HCT116 (cell line): ENCODE measurements around the gene HUWE1. TPM values are rescaled to one million over a fixed set of nuclear protein-coding genes. Genes with fewer than 3 reads are reported as not detected.

ENCODE experiments used
- ATAC-seq: fragments of 200-7000 bp; cut with Tn5 transposase; 2 replicates; pipeline ENCODE4 v1.9.1; 2020; ENCODE audit warnings: mild to moderate bottlenecking, moderate library complexity
- BruUV-seq: library from RNA; stranded (reverse); fragments of 400-500 nt; replicated peaks from 2 replicates; lab custom pipeline; 2021; lab: Mats Ljungman, UMichigan
- CTCF ChIA-PET: fragments of 300-600 bp; sonication (Branson Sonifier 250); formaldehyde crosslinking; loops from one replicate; lab custom pipeline; 2021; ENCODE audit warnings: antibody characterized with exemption; lab: Charles Lee
- POLR2A ChIA-PET: fragments of 300-600, 350-600 bp; sonication (Branson Sonifier 250); formaldehyde crosslinking; loops from one replicate; lab custom pipeline; 2021; ENCODE audit warnings: antibody characterized with exemption; lab: Charles Lee
- RAD21 ChIA-PET, 2 experiments: fragments of 300-600 bp; sonication (Branson Sonifier 250); formaldehyde crosslinking; loops; one replicate each; lab custom pipeline; 2023; ENCODE audit warnings: low total read pairs in 2 of 2; ENCODE audit not compliant: uncharacterized antibody in 2 of 2, unreplicated experiment in 2 of 2, low non-redundant PET in 1 of 2; lab: Charles Lee
- DNase-seq: peaks from one replicate; pipeline ENCODE4 v3.0.0-alpha.2; 2010; ENCODE audit warnings: low read depth, low spot score
- H2AFZ ChIP-seq: fragments of 200-600 bp; shearing (Covaris generic), sonication (generic); 2 replicates; pipeline ENCODE4 v1.6.1; 2017; ENCODE audit warnings: low read depth, mixed run types, mixed read lengths, antibody characterized with exemption, low read length; ENCODE audit not compliant: poor library complexity, severe bottlenecking
- H3K27ac ChIP-seq: 2 replicates; pipeline ENCODE4 v1.5.1; 2012; ENCODE audit warnings: low read depth, low read length
- H3K27me3 ChIP-seq: fragments of 200-600 bp; sonication (generic); 2 replicates; pipeline ENCODE4 v1.6.1; 2016; ENCODE audit warnings: mixed run types, low read length, mixed read lengths; ENCODE audit not compliant: insufficient read depth
- H3K36me3 ChIP-seq, 2 experiments: fragments of 200-500 bp in 1 of 2; fragments of 200-600 bp in 1 of 2; sonication (Bioruptor generic) in 1 of 2; sonication (generic) in 1 of 2; 2 replicates each; pipeline versions ENCODE4 v1.5.1 to v1.6.1; 2014 to 2016; ENCODE audit warnings: low read length in 2 of 2, inconsistent platforms in 1 of 2, mixed read lengths in 1 of 2, mixed run types in 1 of 2; ENCODE audit not compliant: insufficient read depth in 2 of 2, control insufficient read depth in 1 of 2
- H3K4me1 ChIP-seq, 2 experiments: fragments of 200-600 bp in 1 of 2; sonication (generic) in 1 of 2; 2 replicates each; pipeline versions ENCODE4 v1.5.1 to v1.6.1; 2012 to 2017; ENCODE audit warnings: low read length in 2 of 2, inconsistent platforms in 1 of 2, mild to moderate bottlenecking in 1 of 2, mixed read lengths in 1 of 2, mixed run types in 1 of 2, moderate library complexity in 1 of 2; ENCODE audit not compliant: insufficient read depth in 2 of 2, control insufficient read depth in 1 of 2
- H3K4me2 ChIP-seq: fragments of 200-600 bp; sonication (generic); 2 replicates; pipeline ENCODE4 v1.6.1; 2017; ENCODE audit warnings: mixed run types, low read length, mixed read lengths
- H3K4me3 ChIP-seq, 2 experiments: fragments of 200-600 bp in 1 of 2; sonication (generic) in 1 of 2; replicated peaks in 1 of 2; 2 replicates each; pipeline ENCODE4 v1.5.1; 2011 to 2016; ENCODE audit warnings: low read length in 2 of 2, control low read depth in 1 of 2, low read depth in 1 of 2, mild to moderate bottlenecking in 1 of 2, mixed read lengths in 1 of 2, mixed run types in 1 of 2
- H3K79me2 ChIP-seq: fragments of 200-600 bp; sonication (generic); 2 replicates; pipeline ENCODE4 v1.6.1; 2017; ENCODE audit warnings: mild to moderate bottlenecking, mixed run types, low read length, moderate library complexity, mixed read lengths; ENCODE audit not compliant: insufficient read depth
- H3K9ac ChIP-seq: fragments of 200-600 bp; sonication (generic); 2 replicates; pipeline ENCODE4 v1.6.1; 2016; ENCODE audit warnings: low read length, mixed read lengths
- H3K9me2 ChIP-seq: fragments of 200-600 bp; sonication (generic), shearing (Covaris generic); 2 replicates; pipeline ENCODE4 v1.6.1; 2017; ENCODE audit warnings: mixed run types, mild to moderate bottlenecking, moderate library complexity; ENCODE audit not compliant: insufficient read depth
- H3K9me3 ChIP-seq, 2 experiments: fragments of 200-500 bp in 1 of 2; fragments of 200-600 bp in 1 of 2; sonication (Bioruptor generic) in 1 of 2; sonication (generic) in 1 of 2; 2 replicates each; pipeline ENCODE4 v1.6.1; 2014 to 2017; ENCODE audit warnings: low read length in 2 of 2, mixed read lengths in 2 of 2, inconsistent platforms in 1 of 2, low read depth in 1 of 2, mild to moderate bottlenecking in 1 of 2, mixed run types in 1 of 2, moderate library complexity in 1 of 2; ENCODE audit not compliant: control insufficient read depth in 1 of 2, insufficient read depth in 1 of 2
- H4K20me1 ChIP-seq: fragments of 200-600 bp; sonication (generic), shearing (Covaris generic); 2 replicates; pipeline ENCODE4 v1.6.1; 2017; ENCODE audit warnings: mixed run types, mild to moderate bottlenecking, moderate library complexity; ENCODE audit not compliant: insufficient read depth
- CBX3 ChIP-seq: IDR thresholded peaks from 2 replicates; pipeline ENCODE4 v1.6.1; 2012; ENCODE audit warnings: low read depth
- CEBPB ChIP-seq: IDR thresholded peaks from 2 replicates; pipeline ENCODE4 v1.6.1; 2012; ENCODE audit warnings: low read depth
- CTCF ChIP-seq, 3 experiments: fragments of 200-600 bp in 1 of 3; sonication (generic) in 1 of 3; IDR thresholded peaks in 2 of 3; conservative IDR thresholded peaks in 1 of 3; 2 replicates each; pipeline ENCODE4 v1.5.1; 2012 to 2017; ENCODE audit warnings: low read depth in 2 of 3, low read length in 2 of 3, antibody characterized with exemption in 1 of 3, borderline replicate concordance in 1 of 3, control low read depth in 1 of 3, mild to moderate bottlenecking in 1 of 3, mixed read lengths in 1 of 3, mixed run types in 1 of 3, moderate library complexity in 1 of 3; ENCODE audit not compliant: insufficient read depth in 1 of 3
- EGR1 ChIP-seq: IDR thresholded peaks from 2 replicates; pipeline ENCODE4 v1.6.1; 2012; ENCODE audit warnings: low read depth
- ELF1 ChIP-seq: IDR thresholded peaks from 2 replicates; pipeline ENCODE4 v1.6.1; 2012; ENCODE audit warnings: low read depth, borderline replicate concordance
- EZH2 ChIP-seq: fragments of 200-600 bp; sonication (generic); IDR thresholded peaks from 2 replicates; pipeline ENCODE4 v1.6.1; 2017; ENCODE audit warnings: antibody characterized with exemption, mixed run types
- EZH2phosphoT487 ChIP-seq: fragments of 200-600 bp; IDR thresholded peaks from 2 replicates; pipeline ENCODE4 v1.6.1; 2018; ENCODE audit warnings: antibody characterized with exemption, borderline replicate concordance
- JUND ChIP-seq: IDR thresholded peaks from 2 replicates; pipeline ENCODE4 v1.6.1; 2012
- MAX ChIP-seq: IDR thresholded peaks from 2 replicates; pipeline ENCODE4 v1.6.1; 2012
- POLR2A ChIP-seq: IDR thresholded peaks from 2 replicates; pipeline ENCODE4 v1.7.0; 2011; ENCODE audit warnings: borderline replicate concordance; ENCODE audit not compliant: insufficient read depth, insufficient read length; ENCODE audit errors: extremely low read depth
- POLR2AphosphoS5 ChIP-seq: IDR thresholded peaks from 2 replicates; pipeline ENCODE4 v1.6.1; 2011; ENCODE audit warnings: mild to moderate bottlenecking, low read depth, low read length, moderate library complexity
- RAD21 ChIP-seq: IDR thresholded peaks from 2 replicates; pipeline ENCODE4 v1.6.1; 2012; ENCODE audit warnings: low read depth, mild to moderate bottlenecking
- REST ChIP-seq: IDR thresholded peaks from 2 replicates; pipeline ENCODE4 v1.6.1; 2012; ENCODE audit warnings: low read depth
- SIN3A ChIP-seq: IDR thresholded peaks from 2 replicates; pipeline ENCODE4 v1.6.1; 2012; ENCODE audit warnings: low read depth
- SP1 ChIP-seq: IDR thresholded peaks from 2 replicates; pipeline ENCODE4 v1.6.1; 2012; ENCODE audit warnings: low read depth
- SRF ChIP-seq: IDR thresholded peaks from 2 replicates; pipeline ENCODE4 v1.6.1; 2012; ENCODE audit warnings: low read depth
- TCF7L2 ChIP-seq: IDR thresholded peaks from 2 replicates; pipeline ENCODE4 v1.7.0; 2011; ENCODE audit warnings: borderline replicate concordance, inconsistent platforms; ENCODE audit not compliant: insufficient read depth, insufficient read length; ENCODE audit errors: extremely low read depth
- YY1 ChIP-seq: IDR thresholded peaks from 2 replicates; pipeline ENCODE4 v1.6.1; 2011; ENCODE audit warnings: low read length, low read depth, moderate library complexity, mild to moderate bottlenecking; ENCODE audit not compliant: insufficient replicate concordance; ENCODE audit errors: extremely low read depth
- ZBTB33 ChIP-seq: IDR thresholded peaks from 2 replicates; pipeline ENCODE4 v1.6.1; 2011; ENCODE audit warnings: mild to moderate bottlenecking, low read length, moderate library complexity; ENCODE audit not compliant: insufficient replicate concordance; ENCODE audit errors: extremely low read depth
- ZFX ChIP-seq: fragments of 450-650 bp; IDR thresholded peaks from 2 replicates; pipeline ENCODE4 v1.6.1; 2017
- intact Hi-C: fragments of 100-400 bp; cut with micrococcal nuclease; formaldehyde crosslinking; loops from 2 replicates; pipeline ENCODE4 v1.10.0; 2022
- total RNA-seq: library from RNA; stranded (reverse); gene quantifications from one replicate; pipeline ENCODE4 v1.2.1, GENCODE V29; 2021; ENCODE audit not compliant: unreplicated experiment

HUWE1 gene
- total RNA-seq, 1 experiment from 2014 or later = 197 TPM

- Histone ChIP-seq H2AFZ (no peak overlapping the region), H3K4me2 (no peak overlapping the region), H3K4me1 (peaks cover 0 to 8% of the 10 kb centered on the region in 2 experiments; a peak in 3 of 4 replicates), H3K27me3 (no peaks in the 10 kb centered on the region), H3K4me3 (no peak overlapping the region), H3K27ac (no peak overlapping the region), H3K9ac (no peak overlapping the region), H3K36me3 (peaks cover 38 to 50% of the 10 kb centered on the region in 2 experiments; a peak in 3 of 4 replicates), H4K20me1 (no peaks in the 10 kb centered on the region), H3K79me2 (no peaks in the 10 kb centered on the region), H3K9me3 (no peaks in the 10 kb centered on the region), H3K9me2 (no peaks in the 10 kb centered on the region)
- intact Hi-C loops = no loop called here
- RAD21 ChIA-PET = no interaction called here
- POLR2A ChIA-PET = no interaction called here
- no peak for DNase-seq
- TF ChIP-seq EZH2phosphoT487 = no peak
- TF ChIP-seq CBX3 = no peak
- no peak for TF ChIP-seq EGR1
- no peak for TF ChIP-seq CEBPB
- TF ChIP-seq MAX = no peak
- no peak for TF ChIP-seq JUND
- TF ChIP-seq TCF7L2 = no peak
- TF ChIP-seq POLR2AphosphoS5 = no peak
- no peak for TF ChIP-seq YY1
- TF ChIP-seq SRF = no peak
- no peak for TF ChIP-seq EZH2
- TF ChIP-seq ELF1 = no peak
- TF ChIP-seq ZFX = no peak
- TF ChIP-seq SIN3A = no peak
- TF ChIP-seq POLR2A = no peak
- TF ChIP-seq CTCF (IDR thresholded peaks at IDR 0.05 in 2 of 3, conservative IDR thresholded peaks at IDR 0.05 in 1 of 3; ENCODE audit: borderline replicate concordance in 1 of 3, insufficient read depth in 1 of 3, low read depth in 2 of 3, low read length in 2 of 3) = no peak
- TF ChIP-seq SP1 = no peak
- no peak for TF ChIP-seq REST
- no peak for TF ChIP-seq ZBTB33
- TF ChIP-seq RAD21 = no peak
- CTCF ChIA-PET = no interaction called here
- no TSS peak for BruUV-seq
- no peak for ATAC-seq
These were observed 147.7 kb downstream of the HUWE1 start for GRCh38 chrX:53538781-53539180.
